B cell (primary cell): ENCODE results near the gene NOSTRIN. TPM values are rescaled to one million over a fixed set of nuclear protein-coding genes. Genes with fewer than 3 reads are reported as not detected.

ENCODE experiments used
- ATAC-seq: fragments of 200-7000 bp; cut with Tn5 transposase; one replicate; pipeline ENCODE4 v1.10.0; 2021; ENCODE audit warnings: low read depth, mild to moderate bottlenecking, moderate number of reproducible peaks, moderate library complexity
- CTCF ChIA-PET: fragments of 350-600 bp; sonication (Branson Sonifier 250); formaldehyde crosslinking; loops from one replicate; lab custom pipeline; 2021; ENCODE audit warnings: antibody characterized with exemption, inconsistent platforms; lab: Charles Lee
- POLR2A ChIA-PET: fragments of 350-600 bp; sonication (Branson Sonifier 250); formaldehyde crosslinking; loops from one replicate; lab custom pipeline; 2021; ENCODE audit warnings: antibody characterized with exemption; lab: Charles Lee
- DNase-seq: peaks from one replicate; pipeline ENCODE4 v3.0.0; 2013
- H2AFZ ChIP-seq: 2 replicates; pipeline ENCODE4 v1.6.1; 2012; ENCODE audit warnings: mild to moderate bottlenecking, low read depth, low read length; ENCODE audit not compliant: insufficient read depth, poor library complexity, severe bottlenecking
- H3K27ac ChIP-seq, 2 donors: 1 replicate in 1 of 2; 2 replicates in 1 of 2; pipeline ENCODE4 v1.5.1; 2012 to 2013; ENCODE audit warnings: low read length in 2 of 2, mild to moderate bottlenecking in 2 of 2, moderate library complexity in 1 of 2
- H3K27me3 ChIP-seq, 4 experiments: fragments of 200-600 bp in 1 of 4; sonication (generic) in 1 of 4; replicated peaks in 1 of 4; 1 replicate in 2 of 4; 2 replicates in 2 of 4; pipeline versions ENCODE4 v1.6.1 to v1.7.0; 2013 to 2016; ENCODE audit warnings: low read length in 3 of 4, mild to moderate bottlenecking in 2 of 4, mixed read lengths in 1 of 4, moderate library complexity in 1 of 4; ENCODE audit not compliant: insufficient read depth in 4 of 4, control insufficient read depth in 3 of 4; ENCODE audit errors: control extremely low read depth in 1 of 4
- H3K36me3 ChIP-seq, 2 experiments: replicated peaks in 1 of 2; 1 replicate in 1 of 2; 2 replicates in 1 of 2; pipeline versions ENCODE4 v1.6.1 to v1.7.1; 2013; ENCODE audit warnings: low read length in 1 of 2; ENCODE audit not compliant: insufficient read depth in 2 of 2, control insufficient read depth in 1 of 2; ENCODE audit errors: control extremely low read depth in 1 of 2, extremely low read depth in 1 of 2
- H3K4me1 ChIP-seq, 2 donors: fragments of 200-600 bp in 1 of 2; sonication (generic) in 1 of 2; 1 replicate in 1 of 2; 2 replicates in 1 of 2; pipeline versions ENCODE4 v1.5.1 to v1.6.1; 2013 to 2017; ENCODE audit warnings: low read length in 2 of 2; ENCODE audit not compliant: control insufficient read depth in 2 of 2, insufficient read depth in 2 of 2
- H3K4me2 ChIP-seq: replicated peaks from 2 replicates; pipeline ENCODE3; 2012; ENCODE audit warnings: mild to moderate bottlenecking, low read depth, low read length; ENCODE audit not compliant: poor library complexity, severe bottlenecking
- H3K4me3 ChIP-seq, 5 experiments: fragments of 200-600 bp in 1 of 5; sonication (generic) in 1 of 5; 1 replicate in 3 of 5; 2 replicates in 2 of 5; pipeline versions ENCODE4 v1.5.1 to v1.7.0; 2011 to 2016; ENCODE audit warnings: low read length in 4 of 5, mild to moderate bottlenecking in 4 of 5, low read depth in 2 of 5, control low read depth in 1 of 5, moderate library complexity in 1 of 5; ENCODE audit not compliant: insufficient read depth in 1 of 5; ENCODE audit errors: control extremely low read depth in 1 of 5, extremely low read depth in 1 of 5
- H3K79me2 ChIP-seq: fragments of 200-600 bp; sonication (generic); one replicate; pipeline ENCODE4 v1.6.0; 2016; ENCODE audit warnings: low read length; ENCODE audit not compliant: control insufficient read depth, insufficient read depth
- H3K9ac ChIP-seq: fragments of 200-600 bp; sonication (generic); 2 replicates; pipeline ENCODE4 v1.6.1; 2017; ENCODE audit warnings: mild to moderate bottlenecking, low read length, moderate library complexity
- H3K9me3 ChIP-seq, 3 donors: one replicate each; pipeline versions ENCODE4 v1.6.1 to v1.7.1; 2013; ENCODE audit warnings: low read length in 2 of 3; ENCODE audit not compliant: control insufficient read depth in 2 of 3, insufficient read depth in 1 of 3; ENCODE audit errors: control extremely low read depth in 1 of 3
- H4K20me1 ChIP-seq: 2 replicates; pipeline ENCODE4 v1.6.0; 2012; ENCODE audit warnings: mild to moderate bottlenecking, low read length; ENCODE audit not compliant: insufficient read depth, control insufficient read depth, poor library complexity, severe bottlenecking
- H3K27ac Mint-ChIP-seq: one replicate; pipeline ENCODE4 v1.8.0; 2021; ENCODE audit warnings: mixed read lengths
- H3K27me3 Mint-ChIP-seq: one replicate; pipeline ENCODE4 v1.8.0; 2021; ENCODE audit warnings: mixed read lengths
- H3K4me1 Mint-ChIP-seq: one replicate; pipeline ENCODE4 v1.8.0; 2021; ENCODE audit warnings: mixed read lengths
- H3K4me3 Mint-ChIP-seq: one replicate; pipeline ENCODE4 v1.8.0; 2021; ENCODE audit warnings: mixed read lengths
- H3K9me3 Mint-ChIP-seq: one replicate; pipeline ENCODE4 v1.8.0; 2022; ENCODE audit warnings: mixed read lengths; ENCODE audit not compliant: insufficient read depth
- EZH2 ChIP-seq: IDR thresholded peaks from 2 replicates; pipeline ENCODE4 v1.6.1; 2012; ENCODE audit warnings: borderline replicate concordance, low read depth, mild to moderate bottlenecking, moderate library complexity, low read length; ENCODE audit not compliant: insufficient read depth, poor library complexity, severe bottlenecking
- WGBS: methylation state at CpG from one replicate; pipeline ENCODE4 v1.1.5; 2013; ENCODE audit warnings: missing lambda C conversion rate; ENCODE audit not compliant: insufficient coverage; 5-methylcytosine and 5-hydroxymethylcytosine counted together
- intact Hi-C: fragments of 100-400 bp; cut with micrococcal nuclease; formaldehyde crosslinking; loops from one replicate; pipeline ENCODE4 v1.10.0; 2022
- polyA plus RNA-seq: library from polyadenylated mRNA; depleted of rRNA; stranded (reverse); fragments of >200 nt; gene quantifications from 2 replicates; pipeline ENCODE4 v1.2.3, GENCODE V29; 2012
- total RNA-seq, 2 donors: library from RNA; stranded (reverse); fragments of 120-200 nt in 1 of 2; gene quantifications; 1 replicate in 1 of 2; 2 replicates in 1 of 2; pipeline versions ENCODE4 v1.2.3 to v1.2.4, GENCODE V29; 2013 to 2022
- TF ChIP-seq, protein P1 (sequence below): fragments of 200-600 bp; IDR thresholded peaks from one replicate; pipeline ENCODE4 v1.8.0; 2022; ENCODE audit warnings: antibody characterized with exemption, mild to moderate bottlenecking

NOSTRIN gene
- total and polyA plus RNA-seq, 2 donors (not counting 1 experiment from before 2014, with no cell fraction given): not detected

DNA sequence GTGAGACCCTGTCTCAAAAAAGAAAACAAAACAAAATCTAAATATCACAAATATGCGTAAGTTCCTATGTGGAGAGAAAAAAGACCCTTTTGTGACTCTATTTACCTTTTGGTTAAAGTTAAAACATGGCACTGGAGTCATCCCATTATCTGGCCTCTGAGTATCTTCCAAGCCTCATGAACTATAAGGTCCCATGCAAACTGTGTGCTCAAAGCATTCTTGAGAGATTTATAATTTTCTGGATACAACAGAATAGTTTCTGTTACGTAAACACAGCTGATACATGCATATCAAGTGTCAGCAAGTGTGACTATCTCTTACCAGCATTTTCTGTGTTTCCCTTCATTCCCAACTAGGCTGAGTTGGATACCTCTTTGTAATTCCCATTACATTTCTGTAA, 8.8 kb upstream of the NOSTRIN start:
- Mint-ChIP-seq H3K27ac (no peak overlapping the region), H3K4me1 (no peaks in the 10 kb centered on the region), H3K9me3 (no peaks in the 10 kb centered on the region), H3K4me3 (no peak overlapping the region), H3K27me3 (peaks cover 4% of the 10 kb centered on the region)
- Histone ChIP-seq H3K4me3 (no peak overlapping the region), H3K36me3 (no peaks in the 10 kb centered on the region), H3K9ac (no peak overlapping the region), H2AFZ (no peak overlapping the region), H3K27ac (no peak overlapping the region), H3K4me2 (no peak overlapping the region), H3K4me1 (no peaks in the 10 kb centered on the region), H3K27me3 (no peaks in the 10 kb centered on the region), H3K79me2 (no peaks in the 10 kb centered on the region), H3K9me3 (no peaks in the 10 kb centered on the region), H4K20me1 (no peaks in the 10 kb centered on the region)
- intact Hi-C loops: no loop called here
- TF ChIP-seq EZH2: no peak
- TF ChIP-seq, protein P1, sequence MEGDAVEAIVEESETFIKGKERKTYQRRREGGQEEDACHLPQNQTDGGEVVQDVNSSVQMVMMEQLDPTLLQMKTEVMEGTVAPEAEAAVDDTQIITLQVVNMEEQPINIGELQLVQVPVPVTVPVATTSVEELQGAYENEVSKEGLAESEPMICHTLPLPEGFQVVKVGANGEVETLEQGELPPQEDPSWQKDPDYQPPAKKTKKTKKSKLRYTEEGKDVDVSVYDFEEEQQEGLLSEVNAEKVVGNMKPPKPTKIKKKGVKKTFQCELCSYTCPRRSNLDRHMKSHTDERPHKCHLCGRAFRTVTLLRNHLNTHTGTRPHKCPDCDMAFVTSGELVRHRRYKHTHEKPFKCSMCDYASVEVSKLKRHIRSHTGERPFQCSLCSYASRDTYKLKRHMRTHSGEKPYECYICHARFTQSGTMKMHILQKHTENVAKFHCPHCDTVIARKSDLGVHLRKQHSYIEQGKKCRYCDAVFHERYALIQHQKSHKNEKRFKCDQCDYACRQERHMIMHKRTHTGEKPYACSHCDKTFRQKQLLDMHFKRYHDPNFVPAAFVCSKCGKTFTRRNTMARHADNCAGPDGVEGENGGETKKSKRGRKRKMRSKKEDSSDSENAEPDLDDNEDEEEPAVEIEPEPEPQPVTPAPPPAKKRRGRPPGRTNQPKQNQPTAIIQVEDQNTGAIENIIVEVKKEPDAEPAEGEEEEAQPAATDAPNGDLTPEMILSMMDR: no peak
- ChIA-PET CTCF (no interaction called here), POLR2A (no interaction called here)
- no CpG with 5 or more reads among the region's 2 CpGs for WGBS
- no peak for ATAC-seq
- no peak for DNase-seq

DNA sequence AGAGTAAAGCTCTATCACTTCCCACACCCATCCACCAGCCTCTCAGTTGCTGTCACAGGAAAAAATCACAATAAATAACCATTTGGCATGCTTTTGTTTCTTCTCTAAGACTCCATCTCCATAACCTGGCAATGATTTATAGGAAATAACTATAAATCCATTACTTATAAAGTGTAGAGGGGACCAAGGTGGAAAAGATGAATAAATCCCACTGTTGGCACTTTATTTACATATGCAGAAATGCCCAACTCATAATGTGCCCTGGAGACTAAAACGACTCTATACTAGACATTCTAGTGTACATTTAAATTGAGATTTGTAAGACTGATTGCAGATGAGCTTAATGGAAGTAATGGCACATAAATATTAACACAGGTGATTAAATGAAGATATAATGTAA, 7.5 kb upstream of the NOSTRIN start:
- no peak overlapping the region for H2AFZ ChIP-seq
- peaks cover 5% of the 10 kb centered on the region for H3K27me3 Mint-ChIP-seq
- no peak overlapping the region for H3K9ac ChIP-seq
- H3K9me3 ChIP-seq: no peaks in the 10 kb centered on the region
- CTCF ChIA-PET: interaction anchor here (0.6 kb wide), 1 partner anchor 162 kb away, joined by 3 read pairs; no protein-coding TSS in a partner anchor
- no peaks in the 10 kb centered on the region for H3K9me3 Mint-ChIP-seq
- H3K4me1 Mint-ChIP-seq: no peaks in the 10 kb centered on the region
- TF ChIP-seq, protein P1: no peak
- no peak for TF ChIP-seq EZH2
- POLR2A ChIA-PET: no interaction called here
- ATAC-seq (no peak), DNase-seq (no peak)
- H3K79me2 ChIP-seq: no peaks in the 10 kb centered on the region
- no peak overlapping the region for H3K27ac ChIP-seq
- H3K27ac Mint-ChIP-seq: no peak overlapping the region
- H3K4me2 ChIP-seq: no peak overlapping the region
- H3K4me3 ChIP-seq: no peak overlapping the region
- H3K4me1 ChIP-seq: no peaks in the 10 kb centered on the region
- no peaks in the 10 kb centered on the region for H3K36me3 ChIP-seq
- H3K27me3 ChIP-seq: no peaks in the 10 kb centered on the region
- H4K20me1 ChIP-seq: no peaks in the 10 kb centered on the region
- intact Hi-C loops: no loop called here
- no CpG with 5 or more reads among the region's 1 CpG for WGBS
- no peak overlapping the region for H3K4me3 Mint-ChIP-seq
